Breast epithelium (tissue), 3 donors: Measurements from ENCODE around the gene ENAM.

Source experiments
- CTCF ChIP-seq, 3 donors: fragments of 450-650 bp; IDR thresholded peaks; one replicate each; pipeline ENCODE4 v1.5.1; 2016 to 2017; ENCODE audit warnings: antibody characterized with exemption in 3 of 3, mild to moderate bottlenecking in 3 of 3, moderate library complexity in 3 of 3
- POLR2AphosphoS5 ChIP-seq, 3 donors: sonication (generic); formaldehyde crosslinking; IDR thresholded peaks; one replicate each; pipeline ENCODE4 v1.6.1; 2017; ENCODE audit warnings: antibody characterized with exemption in 3 of 3

- no peak for TF ChIP-seq CTCF (IDR thresholded peaks at IDR 0.05)
- no peak for TF ChIP-seq POLR2AphosphoS5 (IDR thresholded peaks at IDR 0.05)
These were observed 8.8 kb upstream of the ENAM start for GRCh38 chr4:70619778-70620177.
